Hippocampal formation (tissue), 2 donors: ENCODE results near the gene SMPDL3B.

Source experiments
- DNase-seq, 2 donors: peaks; one replicate each; lab custom pipeline; 2025; lab: John Stamatoyannopoulos, UW

SMPDL3B gene

GRCh38 chr1:27940870-27941560 lies 6.2 kb downstream of the SMPDL3B start:
- no peak for DNase-seq

DNA sequence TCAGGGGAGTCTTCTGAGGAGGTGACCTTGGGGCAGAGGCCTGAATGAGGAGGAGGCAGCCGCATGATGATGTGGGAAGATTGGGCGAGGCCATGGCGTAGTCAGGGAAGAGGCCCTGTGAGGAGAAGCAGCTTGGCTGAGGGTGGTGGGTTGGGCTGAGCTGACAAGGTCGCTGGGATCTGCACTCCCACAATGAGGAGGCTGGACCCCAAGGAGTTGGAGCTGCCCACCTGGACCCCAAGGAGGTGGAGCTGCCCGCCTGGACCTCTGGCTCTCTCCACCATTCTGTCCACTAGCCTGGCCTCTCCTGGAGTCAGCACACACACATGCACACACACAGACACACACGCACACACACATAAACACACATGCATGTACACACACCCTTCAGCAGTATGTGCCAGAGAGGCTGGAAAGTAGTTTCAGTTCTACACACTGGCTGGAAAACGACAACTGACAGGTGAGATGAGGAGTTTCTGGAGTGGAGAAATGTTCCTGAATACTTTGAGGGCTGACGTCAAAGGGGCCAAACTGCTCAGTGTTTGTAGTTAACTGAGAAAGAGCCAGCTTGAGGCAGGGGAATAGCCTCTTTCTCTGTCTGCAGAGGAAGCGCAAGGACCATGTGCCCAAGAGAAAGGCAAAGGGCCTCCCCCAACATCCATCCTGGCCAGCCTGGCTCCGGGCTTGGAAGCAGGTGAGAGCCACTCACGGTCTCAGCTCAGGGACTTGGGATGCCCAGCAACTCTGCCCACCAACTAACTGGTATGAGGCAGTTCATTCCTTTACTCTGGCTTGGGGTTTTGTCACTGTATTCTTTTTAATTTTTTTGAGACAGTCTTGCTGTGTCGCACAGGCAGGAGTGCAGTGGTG lies 7.1 kb downstream of the SMPDL3B start:
- no peak for DNase-seq

GRCh38 chr1:27945020-27945419 lies 10.2 kb downstream of the SMPDL3B start:
- no peak for DNase-seq

- no peak for DNase-seq
Observed at GRCh38 chr1:27949027-27949426, 14.2 kb downstream of the SMPDL3B start.

GRCh38 chr1:27951396-27951795 lies 16.6 kb downstream of the SMPDL3B start:
- DNase-seq: no peak

DNA sequence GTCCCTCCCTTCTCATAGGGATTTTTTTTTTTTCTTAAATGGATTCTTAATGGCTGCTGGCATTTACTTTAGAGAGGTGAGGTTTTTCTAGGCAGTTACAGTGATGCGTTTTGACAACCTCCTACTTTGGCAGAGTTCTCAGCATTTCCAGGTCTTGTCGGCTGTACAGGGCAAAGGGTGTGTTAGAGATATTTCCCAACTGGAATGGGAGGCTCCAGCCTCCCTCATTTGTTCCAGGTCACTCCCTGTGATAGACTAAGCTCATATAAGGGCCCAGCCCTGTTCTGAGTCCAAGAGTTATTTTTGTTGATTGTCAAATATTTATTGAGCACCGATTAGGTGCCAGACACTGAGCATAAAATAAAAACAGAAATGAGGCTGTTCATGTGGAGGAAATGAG lies 17.3 kb downstream of the SMPDL3B start:
- no peak for DNase-seq

DNA sequence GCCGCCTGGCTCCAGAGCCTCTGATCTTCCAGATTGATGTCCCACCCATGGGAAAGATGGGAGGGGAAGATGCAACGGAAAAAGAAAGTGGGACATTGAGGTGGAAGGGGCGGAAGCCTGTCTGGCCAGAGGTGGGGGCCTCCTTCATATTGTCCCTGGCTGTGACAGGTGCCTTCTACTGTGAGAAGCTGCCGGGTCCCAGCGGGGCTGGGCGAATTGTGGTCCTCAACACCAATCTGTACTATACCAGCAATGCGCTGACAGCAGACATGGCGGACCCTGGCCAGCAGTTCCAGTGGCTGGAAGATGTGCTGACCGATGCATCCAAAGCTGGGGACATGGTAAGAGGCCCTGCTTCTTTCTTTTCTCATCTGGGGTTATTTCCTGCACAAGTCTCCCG lies 19.4 kb downstream of the SMPDL3B start:
- DNase-seq: no peak

- DNase-seq: no peak
Observed at GRCh38 chr1:27955076-27955475, 20.3 kb downstream of the SMPDL3B start.

DNA sequence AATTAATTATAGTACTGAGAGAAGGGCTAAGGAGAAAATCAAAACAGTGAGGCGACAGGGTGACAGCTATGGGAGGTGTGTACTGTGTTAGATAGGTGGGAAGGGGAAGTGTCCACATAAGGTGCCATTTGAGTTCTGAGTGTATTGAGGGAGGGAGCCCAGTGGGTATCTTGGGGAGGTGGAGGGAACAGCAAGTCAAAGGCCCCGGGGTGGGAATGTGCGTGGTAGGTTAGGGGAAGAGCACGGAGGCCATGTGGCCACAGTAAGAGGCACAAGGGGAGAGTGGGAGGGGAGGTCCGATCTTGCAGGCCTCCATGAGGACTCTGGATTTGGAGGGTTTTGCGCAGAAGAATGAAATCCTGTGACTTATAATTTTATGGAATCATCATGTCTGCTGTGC lies 22.0 kb downstream of the SMPDL3B start:
- DNase-seq: no peak

- DNase-seq: no peak
Observed at GRCh38 chr1:27957655-27958054, 22.9 kb downstream of the SMPDL3B start.

DNA sequence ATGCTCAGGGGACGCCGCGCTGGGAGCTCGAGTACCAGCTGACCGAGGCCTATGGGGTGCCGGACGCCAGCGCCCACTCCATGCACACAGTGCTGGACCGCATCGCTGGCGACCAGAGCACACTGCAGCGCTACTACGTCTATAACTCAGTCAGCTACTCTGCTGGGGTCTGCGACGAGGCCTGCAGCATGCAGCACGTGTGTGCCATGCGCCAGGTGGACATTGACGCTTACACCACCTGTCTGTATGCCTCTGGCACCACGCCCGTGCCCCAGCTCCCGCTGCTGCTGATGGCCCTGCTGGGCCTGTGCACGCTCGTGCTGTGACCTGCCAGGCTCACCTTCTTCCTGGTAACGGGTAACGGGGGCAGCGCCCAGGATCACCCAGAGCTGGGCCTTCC lies 23.7 kb downstream of the SMPDL3B start:
- DNase-seq: no peak

DNA sequence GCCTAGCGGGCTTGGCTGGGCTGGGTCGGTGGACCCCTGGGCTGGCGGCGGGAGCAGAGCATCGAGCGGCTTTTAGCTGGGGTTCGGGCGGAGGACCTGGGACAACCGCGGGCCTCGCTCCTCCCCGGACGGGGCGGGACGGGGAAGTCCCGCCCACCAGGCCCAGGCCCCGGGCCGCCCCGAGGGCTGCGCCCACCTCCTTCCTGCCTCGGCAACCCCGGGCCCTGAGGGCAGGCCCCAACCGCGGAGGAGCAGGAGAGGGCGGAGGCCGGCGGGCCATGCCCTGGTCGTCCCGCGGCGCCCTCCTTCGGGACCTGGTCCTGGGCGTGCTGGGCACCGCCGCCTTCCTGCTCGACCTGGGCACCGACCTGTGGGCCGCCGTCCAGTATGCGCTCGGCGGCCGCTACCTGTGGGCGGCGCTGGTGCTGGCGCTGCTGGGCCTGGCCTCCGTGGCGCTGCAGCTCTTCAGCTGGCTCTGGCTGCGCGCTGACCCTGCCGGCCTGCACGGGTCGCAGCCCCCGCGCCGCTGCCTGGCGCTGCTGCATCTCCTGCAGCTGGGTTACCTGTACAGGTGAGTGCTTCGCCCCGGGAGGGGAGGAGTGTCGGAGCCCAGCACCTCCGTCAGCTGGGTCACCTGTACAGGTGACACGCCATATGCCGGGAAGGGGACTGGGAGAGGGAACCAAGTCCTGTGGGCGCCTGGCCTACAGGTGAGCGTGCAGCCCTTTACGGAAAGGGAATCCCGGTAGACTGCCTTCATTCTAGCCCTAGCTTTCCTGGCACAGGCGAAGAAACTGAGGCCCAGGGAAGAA lies 25.2 kb downstream of the SMPDL3B start, which contains the start of gene XKR8:
XKR8 (plus strand) TSS at position 182 of the 812 bp plus-strand sequence; CDS start at position 279, 97 bp downstream.
- DNase-seq: peak in 1 of 2 donors; percentile 71

DNA sequence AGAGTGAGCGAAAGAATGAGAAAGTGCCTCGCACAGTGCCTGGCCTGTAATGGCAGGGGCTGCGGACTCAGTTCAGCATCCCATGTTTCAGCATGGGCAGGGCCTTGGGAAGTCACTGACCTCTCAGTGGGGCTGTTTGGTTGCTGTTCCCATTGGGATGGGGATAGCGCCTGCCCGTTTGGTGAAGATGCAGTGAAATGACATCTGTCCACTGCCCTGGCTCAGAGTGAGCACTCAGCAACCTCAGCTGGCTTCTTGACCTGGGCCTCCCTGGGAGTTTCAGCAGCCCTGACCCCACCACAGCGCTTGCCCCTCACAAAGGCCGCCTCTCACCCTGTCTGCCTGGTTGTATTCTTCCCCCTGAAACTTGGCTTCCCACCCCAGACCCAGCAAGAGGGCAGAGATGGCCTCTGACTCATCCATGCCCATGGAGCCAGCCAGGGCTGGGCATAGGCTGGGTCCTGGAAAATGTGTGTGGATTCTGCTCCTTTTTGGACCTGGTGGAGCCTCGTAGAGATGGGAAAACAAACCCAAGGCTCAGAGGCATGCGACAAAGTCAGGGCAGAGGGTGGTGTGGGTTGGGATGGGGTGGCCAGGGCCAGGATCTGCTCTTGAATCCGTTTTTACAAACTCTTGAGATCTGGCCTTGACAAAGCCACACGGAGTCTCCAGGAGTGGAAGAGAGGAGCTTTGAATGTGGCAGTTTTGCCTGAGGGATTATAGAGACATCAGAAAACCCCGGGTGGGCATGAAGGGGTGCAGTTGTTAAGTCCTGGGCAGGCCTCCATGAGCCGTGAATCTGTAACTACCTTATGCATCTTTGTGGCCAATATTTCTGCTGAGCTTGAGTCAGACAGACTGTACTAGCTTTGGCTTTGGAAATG lies 26.2 kb downstream of the SMPDL3B start:
- no peak for DNase-seq

GRCh38 chr1:27961646-27962221 lies 26.9 kb downstream of the SMPDL3B start:
- no peak for DNase-seq

DNA sequence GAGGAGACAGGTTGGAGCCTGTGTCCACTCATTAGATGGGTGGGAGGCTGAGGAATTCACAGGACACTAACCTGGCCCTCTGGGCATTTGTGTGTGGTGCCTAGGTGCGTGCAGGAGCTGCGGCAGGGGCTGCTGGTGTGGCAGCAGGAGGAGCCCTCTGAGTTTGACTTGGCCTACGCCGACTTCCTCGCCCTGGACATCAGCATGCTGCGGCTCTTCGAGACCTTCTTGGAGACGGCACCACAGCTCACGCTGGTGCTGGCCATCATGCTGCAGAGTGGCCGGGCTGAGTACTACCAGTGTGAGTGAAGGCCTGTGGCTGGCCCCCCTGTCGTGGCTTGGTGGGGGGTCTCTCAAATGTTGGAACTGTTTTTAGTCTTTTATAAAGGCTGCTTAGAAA lies 28.6 kb downstream of the SMPDL3B start:
- no peak for DNase-seq

DNA sequence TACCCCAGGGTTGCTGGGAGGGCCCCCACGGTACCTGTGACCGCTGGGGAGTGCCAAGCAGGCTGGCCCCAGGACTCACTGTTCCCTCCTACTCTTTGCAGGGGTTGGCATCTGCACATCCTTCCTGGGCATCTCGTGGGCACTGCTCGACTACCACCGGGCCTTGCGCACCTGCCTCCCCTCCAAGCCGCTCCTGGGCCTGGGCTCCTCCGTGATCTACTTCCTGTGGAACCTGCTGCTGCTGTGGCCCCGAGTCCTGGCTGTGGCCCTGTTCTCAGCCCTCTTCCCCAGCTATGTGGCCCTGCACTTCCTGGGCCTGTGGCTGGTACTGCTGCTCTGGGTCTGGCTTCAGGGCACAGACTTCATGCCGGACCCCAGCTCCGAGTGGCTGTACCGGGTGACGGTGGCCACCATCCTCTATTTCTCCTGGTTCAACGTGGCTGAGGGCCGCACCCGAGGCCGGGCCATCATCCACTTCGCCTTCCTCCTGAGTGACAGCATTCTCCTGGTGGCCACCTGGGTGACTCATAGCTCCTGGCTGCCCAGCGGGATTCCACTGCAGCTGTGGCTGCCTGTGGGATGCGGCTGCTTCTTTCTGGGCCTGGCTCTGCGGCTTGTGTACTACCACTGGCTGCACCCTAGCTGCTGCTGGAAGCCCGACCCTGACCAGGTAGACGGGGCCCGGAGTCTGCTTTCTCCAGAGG lies 31.8 kb downstream of the SMPDL3B start:
- DNase-seq: no peak

DNA sequence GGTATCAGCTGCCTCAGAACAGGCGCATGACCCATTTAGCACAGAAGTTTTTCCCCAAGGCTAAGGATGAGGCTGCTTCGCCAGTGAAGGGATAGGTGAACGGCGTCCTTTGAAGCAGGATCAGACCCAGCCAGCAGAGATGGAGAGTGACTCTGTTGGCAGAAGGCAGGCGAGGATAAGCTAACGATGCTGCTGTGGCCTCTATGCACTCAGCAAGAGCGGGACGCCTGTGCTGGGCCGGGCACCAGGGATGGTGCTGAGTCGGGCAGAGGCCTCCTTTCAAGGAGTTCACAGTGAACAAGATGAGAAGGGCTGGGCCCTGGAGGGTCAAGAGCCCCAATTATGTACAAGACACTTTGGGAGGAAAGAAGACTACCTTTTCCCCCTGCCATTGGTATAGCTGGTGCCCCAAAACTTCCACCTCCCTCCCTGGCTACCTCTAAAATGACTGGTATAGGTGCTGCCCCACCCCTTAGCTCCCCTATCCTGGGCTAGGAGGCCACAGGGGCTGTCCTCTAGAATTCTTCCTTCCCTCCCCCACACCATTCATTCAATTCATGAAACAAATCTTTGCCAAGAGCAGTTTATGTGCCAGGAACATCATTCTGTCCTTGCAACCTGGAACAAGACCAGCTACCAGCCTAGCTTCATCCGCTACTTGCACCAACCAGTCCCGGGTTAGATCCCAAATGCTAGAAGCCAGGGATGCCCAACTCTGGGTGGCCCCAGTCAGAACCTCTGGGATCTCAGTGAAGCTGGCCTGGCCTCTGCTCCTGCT lies 32.5 kb downstream of the SMPDL3B start:
- no peak for DNase-seq

GRCh38 chr1:27967884-27968466 lies 33.2 kb downstream of the SMPDL3B start:
- no peak for DNase-seq

- DNase-seq: no peak
Observed at GRCh38 chr1:27968692-27969091, 33.9 kb downstream of the SMPDL3B start.
